Activated T-helper 9 cell treated with anti-CD3 and anti-CD28 coated beads, Interleukin-2, amount 50 U/mL, for 16 hours (primary cell): ENCODE data around the gene FSD2.
"Not testable (repeated sequence)": the region's sequence is repeated elsewhere in the genome, so short reads cannot be mapped to it uniquely, and the experiment has no call there.

Experiments
- DNase-seq: peaks from one replicate; pipeline ENCODE4 v3.0.0-alpha.2; 2020; ENCODE audit warnings: low read depth

FSD2 gene

GRCh38 chr15:82731527-82731926, 74.3 kb downstream of the FSD2 start:
- DNase-seq, result no peak

- DNase-seq, result no peak
These were observed 75.8 kb downstream of the FSD2 start for GRCh38 chr15:82730022-82730530.

- no peak for DNase-seq
These were observed 79.1 kb downstream of the FSD2 start for GRCh38 chr15:82726816-82727215.

GRCh38 chr15:82715003-82715402, 90.9 kb downstream of the FSD2 start:
- no peak for DNase-seq

GRCh38 chr15:82714016-82714415, 91.9 kb downstream of the FSD2 start:
- no peak for DNase-seq

- DNase-seq, result no peak
These were observed 93.8 kb downstream of the FSD2 start for GRCh38 chr15:82712036-82712435.

- no peak for DNase-seq
These were observed 94.9 kb downstream of the FSD2 start for GRCh38 chr15:82710926-82711490.

GRCh38 chr15:82710208-82710555, 95.7 kb downstream of the FSD2 start:
- DNase-seq, result no peak

GRCh38 chr15:82709421-82710207, 96.3 kb downstream of the FSD2 start, which contains the start of gene AP3B2:
Gene AP3B2, minus strand, starts transcription at chr15:82709875. Its CDS starts 169 bp downstream, at chr15:82709706.
- peak; percentile 47 for DNase-seq

GRCh38 chr15:82709081-82709420, 96.8 kb downstream of the FSD2 start:
- no peak for DNase-seq

GRCh38 chr15:82705856-82706255, 100.0 kb downstream of the FSD2 start:
- DNase-seq, result not testable (repeated sequence)
